NCI-H146 treated with DMSO at 0.1 percent for 48 hours (cell line): ENCODE data around the gene INVS.
A peak's percentile ranks its signal among the peaks of the same experiment; 100 is the strongest.
"Not testable (repeated sequence)": the region's sequence is repeated elsewhere in the genome, so short reads cannot be mapped to it uniquely, and the experiment has no call there.

Source experiments
- DNase-seq: peaks from one replicate; lab custom pipeline; 2025; ENCODE audit not compliant: unreplicated experiment; lab: John Stamatoyannopoulos, UW

The INVS gene

GRCh38 chr9:100098887-100099721 lies at the start of gene INVS, which contains the start of gene ERP44:
TSS of gene INVS (plus strand) at chr9:100099243. CDS start at chr9:100104522, 5,279 bp downstream.
TSS of gene ERP44 (minus strand) at chr9:100099000. CDS start at chr9:100098840, 160 bp downstream.
- peak; percentile 94 for DNase-seq

- no peak for DNase-seq
Observed at GRCh38 chr9:100049551-100049950, 49.5 kb upstream of the INVS start.

- DNase-seq, result no peak
Observed at GRCh38 chr9:100052375-100052774, 46.7 kb upstream of the INVS start.

GRCh38 chr9:100056561-100056960 lies 42.5 kb upstream of the INVS start:
- DNase-seq, result no peak

GRCh38 chr9:100057624-100058023 lies 41.4 kb upstream of the INVS start:
- DNase-seq, result no peak

- no peak for DNase-seq
Observed at GRCh38 chr9:100058699-100059579, 40.1 kb upstream of the INVS start.

GRCh38 chr9:100062683-100063082 lies 36.4 kb upstream of the INVS start:
- DNase-seq, result not testable (repeated sequence)

GRCh38 chr9:100063185-100063584 lies 35.9 kb upstream of the INVS start:
- no peak for DNase-seq

- no peak for DNase-seq
Observed at GRCh38 chr9:100064872-100065581, 34.0 kb upstream of the INVS start.

- no peak for DNase-seq
Observed at GRCh38 chr9:100066539-100066938, 32.5 kb upstream of the INVS start.

GRCh38 chr9:100067990-100068389 lies 31.1 kb upstream of the INVS start:
- DNase-seq, result not testable (repeated sequence)

GRCh38 chr9:100069068-100069467 lies 30.0 kb upstream of the INVS start:
- DNase-seq, result not testable (repeated sequence)

- no peak for DNase-seq
Observed at GRCh38 chr9:100070104-100071041, 28.7 kb upstream of the INVS start.

GRCh38 chr9:100071271-100071670 lies 27.8 kb upstream of the INVS start:
- no peak for DNase-seq

GRCh38 chr9:100072805-100073204 lies 26.2 kb upstream of the INVS start:
- no peak for DNase-seq

GRCh38 chr9:100074093-100074492 lies 24.9 kb upstream of the INVS start:
- no peak for DNase-seq

GRCh38 chr9:100074989-100075388 lies 24.1 kb upstream of the INVS start:
- no peak for DNase-seq

- not testable (repeated sequence) for DNase-seq
Observed at GRCh38 chr9:100076256-100076655, 22.8 kb upstream of the INVS start.

- no peak for DNase-seq
Observed at GRCh38 chr9:100082782-100083181, 16.3 kb upstream of the INVS start.
